Measurements from ENCODE around the gene METAP1D.

The METAP1D gene

DNA sequence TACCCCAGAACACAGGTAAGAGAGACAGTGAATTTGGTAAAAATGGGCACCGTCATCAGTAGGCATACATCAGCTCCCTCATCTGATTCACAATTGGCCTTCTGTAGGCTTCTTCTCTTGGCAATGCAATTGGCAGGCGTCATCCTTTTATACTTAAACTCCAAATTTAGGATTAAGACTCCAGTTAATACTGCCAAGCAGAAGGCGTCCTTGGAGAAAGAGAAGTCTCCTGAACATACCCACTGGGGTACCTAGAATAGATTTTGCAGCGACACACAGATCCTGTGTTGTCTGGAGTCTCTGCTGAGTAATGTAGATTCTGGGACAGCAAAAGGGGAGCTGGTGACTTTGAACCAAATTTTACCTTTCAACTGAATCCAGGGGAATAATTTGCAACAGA, 592 bp upstream of the METAP1D start:
- DNase-seq: no peak

DNA sequence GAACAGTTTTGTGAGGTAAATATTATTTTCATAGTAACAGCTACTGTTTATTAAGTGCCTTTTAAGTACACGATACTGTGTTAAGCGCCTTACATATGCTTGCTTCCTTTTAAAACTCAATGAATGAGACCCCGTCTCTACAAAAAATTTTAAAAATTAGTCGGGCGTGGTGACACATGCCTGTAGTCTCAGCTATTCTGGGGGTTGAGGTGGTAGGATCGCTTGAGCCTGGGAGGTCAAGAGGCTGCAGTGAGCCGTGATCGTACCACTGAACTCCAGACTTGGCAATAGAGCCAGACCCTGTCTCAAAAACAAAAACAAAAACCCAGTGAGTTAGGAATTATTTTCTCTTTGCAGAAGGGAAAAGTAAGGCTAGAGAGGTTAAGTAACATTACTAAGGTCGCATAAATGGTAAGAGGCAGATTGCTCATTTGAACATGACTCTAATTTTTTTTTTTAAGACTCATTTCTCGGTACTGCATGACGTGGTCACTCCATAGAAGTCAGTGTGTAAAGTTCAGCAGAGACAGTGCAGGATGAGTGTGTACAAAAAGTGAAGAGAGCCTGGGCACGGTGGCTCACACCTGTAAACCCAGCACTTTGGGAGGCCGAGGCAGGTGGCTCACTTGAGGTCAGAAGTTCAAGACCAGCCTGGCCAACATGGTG, 1.1 kb downstream of the METAP1D start:
- no peak for DNase-seq

DNA sequence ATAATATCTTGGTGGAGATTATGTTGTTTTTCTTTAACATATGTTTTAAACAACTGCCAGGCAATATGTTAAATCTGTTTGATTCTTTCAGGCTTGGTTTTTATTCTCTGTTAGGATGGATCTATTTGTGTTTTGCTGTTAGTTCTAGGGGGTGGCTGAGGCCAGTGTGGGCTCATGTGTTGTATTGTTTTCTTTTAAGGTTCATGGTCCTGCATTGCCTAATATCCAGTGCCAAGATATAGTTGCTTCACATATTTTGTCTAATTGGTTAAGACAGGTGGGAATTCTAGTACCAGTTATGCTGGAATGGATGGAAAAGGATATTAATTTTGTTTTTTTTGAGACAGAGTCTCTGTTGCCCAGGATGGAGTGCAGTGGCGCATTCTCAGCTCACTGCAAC, 7.6 kb downstream of the METAP1D start:
- no peak for DNase-seq

GRCh38 chr2:172009823-172010222, 10.1 kb downstream of the METAP1D start:
- no peak for DNase-seq

GRCh38 chr2:172011812-172012575, 12.2 kb downstream of the METAP1D start:
- DNase-seq: no peak

DNA sequence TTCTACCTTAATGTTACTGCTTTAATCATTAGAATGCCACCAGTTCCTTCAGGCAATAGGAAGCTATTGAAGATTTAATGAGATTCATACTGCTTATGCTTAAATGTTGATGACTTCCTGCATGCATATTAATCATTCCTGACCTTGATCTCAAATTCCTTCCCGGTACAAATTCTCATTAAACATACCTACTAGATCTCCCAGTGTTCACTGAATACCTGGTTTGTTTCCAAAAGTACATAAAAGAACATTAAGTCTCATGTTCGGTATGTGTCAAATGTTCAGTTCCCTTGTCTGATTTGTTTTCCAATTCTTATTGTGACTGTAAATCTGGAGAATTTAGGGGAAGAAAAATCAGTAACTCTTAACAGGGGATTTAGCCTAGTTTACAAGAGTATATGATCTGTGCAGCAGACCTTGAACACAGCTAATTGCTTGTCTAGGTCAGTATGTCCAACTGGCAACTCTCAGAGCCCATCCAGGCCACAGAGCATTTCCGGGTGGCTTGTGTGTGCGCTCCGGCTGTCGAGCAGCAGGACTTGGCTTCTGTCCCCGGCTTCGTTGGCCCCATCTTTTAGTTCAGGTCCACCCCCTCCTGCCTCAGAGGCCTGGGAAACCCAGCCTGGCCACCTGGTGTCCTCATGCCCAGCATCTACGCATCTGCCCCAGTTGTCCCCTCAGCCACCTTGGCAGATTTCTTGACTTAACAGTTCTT, 13.1 kb downstream of the METAP1D start:
- no peak for DNase-seq

- no peak for DNase-seq
These were observed 13.6 kb downstream of the METAP1D start for GRCh38 chr2:172013396-172013795.

GRCh38 chr2:172021074-172021931, 21.6 kb downstream of the METAP1D start:
- no peak for DNase-seq

- no peak for DNase-seq
These were observed 22.2 kb downstream of the METAP1D start for GRCh38 chr2:172021955-172022354.

GRCh38 chr2:172031536-172031935, 31.8 kb downstream of the METAP1D start:
- DNase-seq: no peak

- no peak for DNase-seq
These were observed 38.4 kb downstream of the METAP1D start for GRCh38 chr2:172038121-172038520.

- no peak for DNase-seq
These were observed 38.9 kb downstream of the METAP1D start for GRCh38 chr2:172038604-172039003.

GRCh38 chr2:172039011-172039704, 39.4 kb downstream of the METAP1D start:
- no peak for DNase-seq

- DNase-seq: no peak
These were observed 40.6 kb downstream of the METAP1D start for GRCh38 chr2:172040311-172040710.

GRCh38 chr2:172046080-172046678, 46.4 kb downstream of the METAP1D start:
- no peak for DNase-seq

- DNase-seq: no peak
These were observed 47.3 kb downstream of the METAP1D start for GRCh38 chr2:172046866-172047565.

DNA sequence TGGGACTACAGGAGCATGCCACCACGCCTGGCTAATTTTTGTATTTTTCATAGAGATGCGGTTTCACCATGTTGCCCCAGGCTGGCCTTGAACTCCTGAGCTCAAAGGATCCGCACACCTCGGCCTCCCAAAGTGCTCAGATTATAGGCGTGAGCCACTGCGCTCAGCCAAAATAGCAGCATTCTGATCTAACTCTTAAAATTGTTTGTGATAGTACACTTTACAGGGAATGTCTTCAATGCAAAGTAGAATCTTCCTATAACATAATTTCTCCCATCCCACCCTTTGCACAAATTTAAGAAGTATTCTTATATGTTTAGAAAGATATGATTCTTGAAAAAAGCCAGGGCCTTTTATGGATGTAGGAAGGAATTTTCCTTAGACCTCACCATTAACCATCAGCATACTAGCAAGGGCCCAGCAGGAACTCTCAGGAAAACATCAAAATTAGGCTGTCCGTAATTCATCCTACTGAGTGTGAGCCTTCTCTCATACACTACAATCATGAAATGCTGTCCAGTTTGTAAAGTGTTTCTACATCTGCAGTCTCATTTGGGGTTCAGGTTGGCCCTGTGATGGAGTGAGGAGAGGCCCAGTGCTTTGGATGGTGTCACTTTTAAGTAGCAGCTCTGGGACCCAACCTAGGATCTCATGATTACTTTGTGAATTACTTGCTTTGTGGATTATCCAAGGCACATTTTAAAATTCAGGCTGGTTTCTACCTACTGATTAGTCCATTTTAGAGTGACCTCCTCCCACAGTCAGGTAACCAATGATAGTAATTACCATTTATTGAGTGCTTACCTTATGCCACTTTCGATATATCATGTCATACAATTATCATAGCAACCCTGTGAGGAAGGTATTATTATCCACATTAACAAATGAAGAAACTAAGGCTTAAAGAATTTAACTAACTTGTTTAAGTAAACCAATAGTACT, 48.1 kb downstream of the METAP1D start:
- DNase-seq: no peak

DNA sequence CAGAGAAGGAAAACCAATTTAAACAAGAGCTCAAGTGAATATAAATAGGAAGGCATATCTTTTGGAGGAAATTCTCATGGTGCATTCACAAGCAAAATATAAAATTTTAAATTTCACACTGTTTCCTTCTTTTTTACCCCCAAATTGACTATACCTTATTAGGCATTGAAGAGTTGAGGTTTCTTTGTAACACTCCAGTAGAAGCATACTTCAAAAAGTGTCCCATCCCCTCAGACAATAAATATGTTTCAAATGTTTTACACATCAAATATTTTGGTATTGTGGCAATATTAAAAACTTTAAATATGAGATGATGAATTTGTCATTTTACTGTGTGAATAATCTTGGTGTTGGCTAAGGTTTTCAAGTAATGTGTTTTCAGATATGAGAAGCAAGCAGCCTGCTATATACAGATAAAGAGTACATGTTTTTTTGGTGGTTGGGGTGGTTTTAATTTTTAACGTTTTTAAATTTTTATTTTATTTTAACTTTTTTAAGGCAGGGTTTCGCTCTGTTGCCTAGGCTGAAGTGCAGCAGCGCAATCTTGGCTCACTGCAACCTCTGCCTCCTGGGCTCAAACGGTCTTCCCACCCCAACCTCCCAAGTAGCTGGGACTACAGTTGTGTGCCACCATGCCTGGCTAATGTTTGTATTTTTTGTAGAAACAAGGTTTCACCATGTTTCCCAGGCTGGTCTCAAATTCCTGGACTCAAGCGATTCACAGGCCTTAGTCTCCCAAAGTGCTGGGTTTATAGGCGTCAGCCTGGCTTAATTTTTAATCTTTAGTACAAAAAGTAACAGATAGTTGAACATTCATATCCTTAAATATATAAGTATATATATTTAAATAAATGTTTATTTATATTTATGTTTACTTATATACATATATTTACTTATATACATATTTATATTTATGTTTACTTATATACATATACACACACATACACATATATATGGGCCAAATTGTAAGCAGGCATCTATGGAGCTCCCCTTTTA, 49.1 kb downstream of the METAP1D start:
- DNase-seq: no peak
